Measurements from ENCODE around the gene LRP1-AS. TPM values are rescaled to one million over a fixed set of nuclear protein-coding genes. Genes with fewer than 3 reads are reported as not detected.

The LRP1-AS gene
- total RNA-seq, 1 donor from 2014 or later: 0.46 TPM

DNA sequence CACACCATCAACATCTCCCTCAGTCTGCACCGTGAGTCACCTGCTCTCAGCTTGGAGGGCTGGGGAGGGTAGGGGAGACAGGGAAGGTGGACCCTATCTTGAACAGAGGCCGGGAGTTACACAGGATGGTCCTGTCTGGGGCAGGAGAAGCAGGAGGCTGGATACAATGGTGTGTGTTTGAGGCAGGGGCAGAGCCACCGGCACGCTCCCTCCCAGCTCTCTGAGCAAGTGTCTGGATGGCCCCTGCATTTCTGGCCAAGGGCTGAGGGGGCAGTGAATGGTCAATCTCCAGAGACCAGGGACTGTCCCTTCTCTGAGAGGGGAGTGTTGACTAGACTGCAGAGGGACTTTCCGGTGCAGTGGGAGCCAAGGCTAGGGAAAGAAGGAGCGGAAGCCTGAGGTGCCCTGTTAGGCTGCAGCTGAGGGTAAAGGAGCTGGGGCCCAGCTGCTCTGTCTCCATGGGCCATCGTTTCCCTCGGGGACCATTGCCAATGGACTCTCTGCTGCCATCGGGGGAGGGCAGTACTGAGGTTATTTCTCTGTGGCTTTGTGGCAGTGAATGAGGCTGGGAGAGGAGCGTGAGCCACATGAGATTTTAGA is 1.9 kb downstream of the LRP1-AS start:
- DNase-seq (ENCODE audit: low spot score): no peak
- H3K4me3 Mint-ChIP-seq (ENCODE audit: unreplicated experiment): no peak overlapping the region
- TF ChIP-seq, protein P1, sequence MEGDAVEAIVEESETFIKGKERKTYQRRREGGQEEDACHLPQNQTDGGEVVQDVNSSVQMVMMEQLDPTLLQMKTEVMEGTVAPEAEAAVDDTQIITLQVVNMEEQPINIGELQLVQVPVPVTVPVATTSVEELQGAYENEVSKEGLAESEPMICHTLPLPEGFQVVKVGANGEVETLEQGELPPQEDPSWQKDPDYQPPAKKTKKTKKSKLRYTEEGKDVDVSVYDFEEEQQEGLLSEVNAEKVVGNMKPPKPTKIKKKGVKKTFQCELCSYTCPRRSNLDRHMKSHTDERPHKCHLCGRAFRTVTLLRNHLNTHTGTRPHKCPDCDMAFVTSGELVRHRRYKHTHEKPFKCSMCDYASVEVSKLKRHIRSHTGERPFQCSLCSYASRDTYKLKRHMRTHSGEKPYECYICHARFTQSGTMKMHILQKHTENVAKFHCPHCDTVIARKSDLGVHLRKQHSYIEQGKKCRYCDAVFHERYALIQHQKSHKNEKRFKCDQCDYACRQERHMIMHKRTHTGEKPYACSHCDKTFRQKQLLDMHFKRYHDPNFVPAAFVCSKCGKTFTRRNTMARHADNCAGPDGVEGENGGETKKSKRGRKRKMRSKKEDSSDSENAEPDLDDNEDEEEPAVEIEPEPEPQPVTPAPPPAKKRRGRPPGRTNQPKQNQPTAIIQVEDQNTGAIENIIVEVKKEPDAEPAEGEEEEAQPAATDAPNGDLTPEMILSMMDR (IDR thresholded peaks at IDR 0.05; ENCODE audit: unreplicated experiment): no peak
- H3K27me3 Mint-ChIP-seq (ENCODE audit: unreplicated experiment): peaks cover 12% of the 10 kb centered on the region
- no peaks in the 10 kb centered on the region for H3K9me3 Mint-ChIP-seq (ENCODE audit: unreplicated experiment)
- peaks cover 43% of the 10 kb centered on the region for H3K4me1 Mint-ChIP-seq (ENCODE audit: unreplicated experiment)
- H3K36me3 Mint-ChIP-seq (ENCODE audit: low read depth, unreplicated experiment): peaks cover 6% of the 10 kb centered on the region
- no peak overlapping the region for H3K27ac Mint-ChIP-seq (ENCODE audit: unreplicated experiment)

GRCh38 chr12:57143454-57143853 is 4.0 kb downstream of the LRP1-AS start:
- TF ChIP-seq, protein P1 (IDR thresholded peaks at IDR 0.05; ENCODE audit: unreplicated experiment): no peak
- Mint-ChIP-seq H3K36me3 (ENCODE audit: low read depth, unreplicated experiment) (peaks cover 11% of the 10 kb centered on the region), H3K9me3 (ENCODE audit: unreplicated experiment) (no peaks in the 10 kb centered on the region), H3K4me3 (ENCODE audit: unreplicated experiment) (no peak overlapping the region), H3K27me3 (ENCODE audit: unreplicated experiment) (peaks cover 16% of the 10 kb centered on the region), H3K27ac (ENCODE audit: unreplicated experiment) (no peak overlapping the region), H3K4me1 (ENCODE audit: unreplicated experiment) (peaks cover 30% of the 10 kb centered on the region)
- DNase-seq (ENCODE audit: low spot score): no peak

DNA sequence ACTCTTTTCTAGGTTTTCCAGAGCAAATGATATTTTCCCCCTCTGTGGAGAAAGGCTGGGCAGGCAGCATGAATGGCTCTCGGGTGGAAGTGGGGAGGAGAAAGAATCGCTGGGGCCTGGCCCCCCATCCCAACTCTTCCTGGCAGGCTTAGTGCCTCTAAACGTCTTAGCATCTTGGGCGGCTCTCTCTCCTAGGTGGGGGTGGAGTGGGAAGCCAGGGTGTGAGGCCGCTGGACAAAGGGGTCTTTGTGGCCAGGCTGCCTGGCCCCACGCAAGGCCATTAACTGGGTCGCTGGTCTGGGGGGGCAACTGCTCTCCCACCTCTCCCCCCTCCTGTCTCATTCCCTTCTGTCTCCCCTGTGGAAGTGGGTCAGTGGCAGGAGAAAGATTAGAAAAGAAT is 4.7 kb downstream of the LRP1-AS start:
- Mint-ChIP-seq H3K4me3 (ENCODE audit: unreplicated experiment) (no peak overlapping the region), H3K36me3 (ENCODE audit: low read depth, unreplicated experiment) (peaks cover 11% of the 10 kb centered on the region), H3K4me1 (ENCODE audit: unreplicated experiment) (peaks cover 23% of the 10 kb centered on the region), H3K9me3 (ENCODE audit: unreplicated experiment) (no peaks in the 10 kb centered on the region), H3K27me3 (ENCODE audit: unreplicated experiment) (peaks cover 15% of the 10 kb centered on the region), H3K27ac (ENCODE audit: unreplicated experiment) (no peak overlapping the region)
- no peak for DNase-seq (ENCODE audit: low spot score)
- TF ChIP-seq, protein P1 (IDR thresholded peaks at IDR 0.05; ENCODE audit: unreplicated experiment): no peak

DNA sequence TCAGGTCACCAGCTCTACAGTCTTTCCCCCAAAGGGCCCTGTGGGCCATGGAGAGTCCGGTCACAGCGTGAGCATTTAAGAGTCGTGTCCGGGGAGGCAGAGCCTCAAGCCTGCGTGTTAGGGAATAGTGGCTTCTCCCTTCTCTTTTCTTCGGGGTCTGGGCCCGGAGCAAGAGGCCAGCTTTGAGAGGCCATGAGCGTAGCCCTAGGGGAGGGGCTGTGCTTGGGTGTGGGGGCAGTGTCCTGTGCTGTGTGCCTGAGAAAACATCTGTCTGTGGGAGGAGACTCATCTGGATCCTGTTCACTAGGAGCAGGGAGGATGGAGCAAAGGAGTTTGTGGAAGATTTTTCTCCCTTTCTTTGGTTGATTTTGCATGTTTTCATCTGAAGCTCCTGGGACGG is 5.3 kb downstream of the LRP1-AS start:
- TF ChIP-seq, protein P1 (IDR thresholded peaks at IDR 0.05; ENCODE audit: unreplicated experiment): no peak
- peaks cover 17% of the 10 kb centered on the region for H3K4me1 Mint-ChIP-seq (ENCODE audit: unreplicated experiment)
- H3K4me3 Mint-ChIP-seq (ENCODE audit: unreplicated experiment): no peak overlapping the region
- no peaks in the 10 kb centered on the region for H3K9me3 Mint-ChIP-seq (ENCODE audit: unreplicated experiment)
- H3K27ac Mint-ChIP-seq (ENCODE audit: unreplicated experiment): peak overlapping the region; percentile 42
- H3K36me3 Mint-ChIP-seq (ENCODE audit: low read depth, unreplicated experiment): peaks cover 11% of the 10 kb centered on the region
- no peak for DNase-seq (ENCODE audit: low spot score)
- peaks cover 15% of the 10 kb centered on the region for H3K27me3 Mint-ChIP-seq (ENCODE audit: unreplicated experiment)

DNA sequence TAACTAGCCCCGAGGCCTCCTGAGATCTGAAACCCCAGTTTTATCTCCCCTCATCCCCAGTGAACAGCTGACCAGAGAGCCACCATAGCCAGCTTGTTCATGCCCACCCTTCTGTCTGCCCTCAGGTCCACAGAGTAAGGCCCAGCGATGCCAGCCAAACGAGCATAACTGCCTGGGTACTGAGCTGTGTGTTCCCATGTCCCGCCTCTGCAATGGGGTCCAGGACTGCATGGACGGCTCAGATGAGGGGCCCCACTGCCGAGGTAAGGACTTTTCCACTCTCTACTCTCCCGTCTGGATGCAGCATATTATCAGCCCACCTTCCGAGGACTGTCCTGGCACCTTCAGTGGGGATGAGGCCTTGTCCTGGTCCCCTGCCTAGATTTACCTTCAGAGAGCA is 6.2 kb downstream of the LRP1-AS start:
- DNase-seq (ENCODE audit: low spot score): no peak
- H3K4me1 Mint-ChIP-seq (ENCODE audit: unreplicated experiment): peaks cover 14% of the 10 kb centered on the region
- no peak overlapping the region for H3K27ac Mint-ChIP-seq (ENCODE audit: unreplicated experiment)
- TF ChIP-seq, protein P1 (IDR thresholded peaks at IDR 0.05; ENCODE audit: unreplicated experiment): no peak
- peaks cover 11% of the 10 kb centered on the region for H3K36me3 Mint-ChIP-seq (ENCODE audit: low read depth, unreplicated experiment)
- H3K9me3 Mint-ChIP-seq (ENCODE audit: unreplicated experiment): no peaks in the 10 kb centered on the region
- no peak overlapping the region for H3K4me3 Mint-ChIP-seq (ENCODE audit: unreplicated experiment)
- peaks cover 15% of the 10 kb centered on the region for H3K27me3 Mint-ChIP-seq (ENCODE audit: unreplicated experiment)

Measured in endothelial cell (in vitro differentiated cells).